ENCODE results near the gene SSTR5.

The SSTR5 gene

GRCh38 chr16:1050516-1050915 is 22.0 kb upstream of the SSTR5 start:
- no peak for TF ChIP-seq EZH2phosphoT487 (IDR thresholded peaks at IDR 0.05; ENCODE audit: low read length)
- TF ChIP-seq CTCF (IDR thresholded peaks at IDR 0.05; ENCODE audit: low read length), result no peak
- no peak for TF ChIP-seq EZH2 (optimal IDR thresholded peaks at IDR 0.05; ENCODE audit: low read depth, low read length)
- H3K79me2 ChIP-seq (ENCODE audit: low read length), result no peaks in the 10 kb centered on the region
- H3K9me3 ChIP-seq (replicated peaks; ENCODE audit: insufficient read depth, low read length), result no peaks in the 10 kb centered on the region
- no peak overlapping the region for H2AFZ ChIP-seq (ENCODE audit: low read length)
- H3F3A ChIP-seq (ENCODE audit: insufficient read depth, low read length), result no peaks in the 10 kb centered on the region
- no peaks in the 10 kb centered on the region for H3K9me2 ChIP-seq (replicated peaks; ENCODE audit: insufficient read depth, low read length)
- H3K27ac ChIP-seq (ENCODE audit: low read length), result no peak overlapping the region
- peaks cover 96% of the 10 kb centered on the region for H3K27me3 ChIP-seq (replicated peaks; ENCODE audit: insufficient read depth, low read length)
- H3K36me3 ChIP-seq (replicated peaks; ENCODE audit: insufficient read depth, low read length), result no peaks in the 10 kb centered on the region
- DNase-seq, result no peak
- H4K20me1 ChIP-seq (ENCODE audit: insufficient read depth, low read length), result no peaks in the 10 kb centered on the region
- H3K9ac ChIP-seq (ENCODE audit: low read length), result no peak overlapping the region
- H3K4me2 ChIP-seq (ENCODE audit: low read depth, low read length), result no peak overlapping the region
- no peaks in the 10 kb centered on the region for H3K4me1 ChIP-seq (ENCODE audit: low read length)
- H3K4me3 ChIP-seq (ENCODE audit: low read length), result no peak overlapping the region

GRCh38 chr16:1050921-1051320 is 21.6 kb upstream of the SSTR5 start:
- no peaks in the 10 kb centered on the region for H3K9me2 ChIP-seq (replicated peaks; ENCODE audit: insufficient read depth, low read length)
- H3K27ac ChIP-seq (ENCODE audit: low read length), result no peak overlapping the region
- TF ChIP-seq EZH2phosphoT487 (IDR thresholded peaks at IDR 0.05; ENCODE audit: low read length), result no peak
- TF ChIP-seq CTCF (IDR thresholded peaks at IDR 0.05; ENCODE audit: low read length), result no peak
- H3K27me3 ChIP-seq (replicated peaks; ENCODE audit: insufficient read depth, low read length), result peaks cover 98% of the 10 kb centered on the region
- H2AFZ ChIP-seq (ENCODE audit: low read length), result no peak overlapping the region
- H3K4me1 ChIP-seq (ENCODE audit: low read length), result no peaks in the 10 kb centered on the region
- H3F3A ChIP-seq (ENCODE audit: insufficient read depth, low read length), result no peaks in the 10 kb centered on the region
- DNase-seq, result no peak
- H3K4me3 ChIP-seq (ENCODE audit: low read length), result no peak overlapping the region
- no peaks in the 10 kb centered on the region for H3K9me3 ChIP-seq (replicated peaks; ENCODE audit: insufficient read depth, low read length)
- no peaks in the 10 kb centered on the region for H4K20me1 ChIP-seq (ENCODE audit: insufficient read depth, low read length)
- H3K4me2 ChIP-seq (ENCODE audit: low read depth, low read length), result no peak overlapping the region
- H3K9ac ChIP-seq (ENCODE audit: low read length), result no peak overlapping the region
- no peaks in the 10 kb centered on the region for H3K36me3 ChIP-seq (replicated peaks; ENCODE audit: insufficient read depth, low read length)
- H3K79me2 ChIP-seq (ENCODE audit: low read length), result no peaks in the 10 kb centered on the region

GRCh38 chr16:1051446-1051845 is 21.1 kb upstream of the SSTR5 start:
- Histone ChIP-seq H3K36me3 (replicated peaks; ENCODE audit: insufficient read depth, low read length) (no peaks in the 10 kb centered on the region), H3K79me2 (ENCODE audit: low read length) (no peaks in the 10 kb centered on the region), H2AFZ (ENCODE audit: low read length) (no peak overlapping the region), H3K9me3 (replicated peaks; ENCODE audit: insufficient read depth, low read length) (no peaks in the 10 kb centered on the region), H4K20me1 (ENCODE audit: insufficient read depth, low read length) (no peaks in the 10 kb centered on the region), H3F3A (ENCODE audit: insufficient read depth, low read length) (no peaks in the 10 kb centered on the region), H3K9ac (ENCODE audit: low read length) (no peak overlapping the region), H3K4me1 (ENCODE audit: low read length) (no peaks in the 10 kb centered on the region), H3K27ac (ENCODE audit: low read length) (no peak overlapping the region), H3K4me2 (ENCODE audit: low read depth, low read length) (no peak overlapping the region), H3K27me3 (replicated peaks; ENCODE audit: insufficient read depth, low read length) (peaks cover 97% of the 10 kb centered on the region), H3K4me3 (ENCODE audit: low read length) (no peak overlapping the region), H3K9me2 (replicated peaks; ENCODE audit: insufficient read depth, low read length) (no peaks in the 10 kb centered on the region)
- no peak for TF ChIP-seq EZH2 (optimal IDR thresholded peaks at IDR 0.05; ENCODE audit: low read depth, low read length)
- no peak for TF ChIP-seq EZH2phosphoT487 (IDR thresholded peaks at IDR 0.05; ENCODE audit: low read length)
- no peak for TF ChIP-seq CTCF (IDR thresholded peaks at IDR 0.05; ENCODE audit: low read length)
- no peak for DNase-seq
